ENCODE results near the gene PRTN3. TPM values are rescaled to one million over a fixed set of nuclear protein-coding genes. Genes with fewer than 3 reads are reported as not detected.

Gene PRTN3
- total and polyA plus RNA-seq, 2 of the 4 experiments (the other 2 are of a cell fraction), result not detected

DNA sequence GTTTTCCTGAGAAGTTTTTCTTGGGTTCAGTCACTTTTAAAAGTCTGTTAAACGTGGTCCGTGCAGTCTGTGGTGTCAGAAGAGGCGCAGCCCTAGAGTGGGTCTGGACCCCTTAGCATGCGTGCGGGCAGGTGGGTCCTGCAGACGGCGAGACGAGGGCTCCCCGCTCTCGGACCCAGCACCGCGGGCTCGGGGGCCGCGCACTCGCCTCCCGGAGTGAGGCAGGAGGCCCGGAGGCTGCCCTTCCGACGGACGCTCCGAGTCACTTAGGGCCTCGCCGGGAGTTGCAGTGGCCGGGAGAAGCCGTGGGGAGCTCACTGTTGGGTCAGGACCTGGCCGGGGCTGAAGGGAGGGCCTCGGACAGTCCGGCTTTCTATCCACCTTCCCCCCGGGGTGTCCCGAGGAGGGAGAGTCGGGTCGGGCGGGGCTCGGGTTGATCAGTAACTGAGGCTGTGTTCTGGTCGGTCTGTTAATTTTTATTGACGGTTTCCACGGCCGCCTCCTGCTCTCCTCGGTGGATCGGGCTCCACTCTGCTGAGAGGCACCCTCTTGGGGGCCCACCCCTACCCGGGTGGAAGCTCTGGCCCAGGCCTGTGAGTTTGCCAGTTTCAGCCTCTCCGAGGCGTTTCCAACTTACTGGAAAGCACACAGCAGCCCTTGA lies 42.3 kb upstream of the PRTN3 start:
- H3K9me3 ChIP-seq (ENCODE audit: control insufficient read depth, insufficient read depth, low read length), result no peaks in the 10 kb centered on the region
- WGBS, 2 experiments (ENCODE audit: extremely low coverage in 2 of 2, insufficient read length in 1 of 2), result 2% methylated on average over 8 of the region's 44 CpGs; no CpG with 5 or more reads in 1 of the 2 experiments
- H4K20me1 ChIP-seq (ENCODE audit: insufficient read depth, low read length), result peaks cover 57% of the 10 kb centered on the region
- peak overlapping the region; percentile 85 for H3K27ac ChIP-seq (ENCODE audit: insufficient read depth, low read length)
- H4K8ac ChIP-seq (ENCODE audit: low read depth in 2 of 2, low read length in 2 of 2), result no peak overlapping the region; a peak in 1 of 4 replicates
- H2AFZ ChIP-seq (replicated peaks; ENCODE audit: low read length, poor library complexity), result peak overlapping the region; percentile 2
- H3K56ac ChIP-seq (ENCODE audit: extremely low read depth, insufficient read depth, low read length), result peak overlapping the region; percentile 90
- H3K9ac ChIP-seq (ENCODE audit: low read depth, low read length), result peak overlapping the region; percentile 98
- H3K23ac ChIP-seq (ENCODE audit: low read depth, low read length), result peak overlapping the region; percentile 48
- ChIA-PET POLR2A (ENCODE audit: unreplicated experiment) (no interaction called here), CTCF (no interaction called here)
- peak overlapping the region; percentile 94 for H3K4me3 ChIP-seq (ENCODE audit: insufficient read depth, low read depth, low read length)
- no peak for TF ChIP-seq MAFK (IDR thresholded peaks at IDR 0.05; ENCODE audit: low read depth, low read length)
- TF ChIP-seq CHD1 (IDR thresholded peaks at IDR 0.05; ENCODE audit: low read depth, low read length), result peak; percentile 26; the same call in 1 of the 2 replicates
- TF ChIP-seq RAD21 (IDR thresholded peaks at IDR 0.05; ENCODE audit: low read length), result no peak
- H3K9me1 ChIP-seq (ENCODE audit: insufficient read depth, low read length), result peaks cover 11% of the 10 kb centered on the region; the same call in 1 of the 2 replicates
- no TSS peak for BruUV-seq (replicated peaks)
- intact Hi-C loops (cut with micrococcal nuclease), result loop anchor here (2.0 kb wide), 1 partner anchor 28 kb away; no protein-coding TSS in a partner anchor
- H3K79me1 ChIP-seq (ENCODE audit: low read depth in 1 of 2, low read length in 2 of 2), result peaks cover 0 to 8% of the 10 kb centered on the region in 2 experiments; a peak in 1 of 4 replicates
- H2BK20ac ChIP-seq (ENCODE audit: low read depth, low read length), result no peak overlapping the region
- ATAC-seq (ENCODE audit: low read depth), result no peak
- H3K36me3 ChIP-seq (ENCODE audit: control insufficient read depth, insufficient read depth, low read length), result peaks cover 31% of the 10 kb centered on the region
- peak overlapping the region; percentile 9 for H4K91ac ChIP-seq (ENCODE audit: insufficient read depth, low read depth, low read length)
- in situ Hi-C loops (cut with MboI; ENCODE audit: low sequenced_read_pairs), result no loop called here
- dilution Hi-C loops (cut with HindIII; ENCODE audit: low sequenced_read_pairs, unreplicated experiment), result no loop called here
- H4K5ac ChIP-seq (ENCODE audit: low read depth, low read length), result 0 out of 2 replicates have a peak overlapping the region, but pooled peaks have one; percentile 10
- no peak overlapping the region for H2BK120ac ChIP-seq (ENCODE audit: low read depth, low read length)
- H3K18ac ChIP-seq (ENCODE audit: low read depth, low read length), result no peak overlapping the region
- peaks cover 30% of the 10 kb centered on the region for H3K4me1 ChIP-seq (ENCODE audit: control insufficient read depth, insufficient read depth, low read length)
- H3K27me3 ChIP-seq (ENCODE audit: control insufficient read depth, insufficient read depth, low read length), result no peaks in the 10 kb centered on the region
- H2BK15ac ChIP-seq (ENCODE audit: low read depth, low read length), result no peak overlapping the region
- H3K4me2 ChIP-seq (ENCODE audit: low read depth, low read length), result peak overlapping the region; percentile 96
- H2AK5ac ChIP-seq (ENCODE audit: low read depth, low read length), result peak overlapping the region; percentile 86
- H2AK9ac ChIP-seq (replicated peaks; ENCODE audit: low read depth, low read length, poor library complexity), result peak overlapping the region; percentile 56
- H3K4ac ChIP-seq (ENCODE audit: low read depth, low read length), result peak overlapping the region; percentile 81
- DNase-seq, result no peak
- peak overlapping the region; percentile 84 for H3K14ac ChIP-seq (replicated peaks; ENCODE audit: low read depth, low read length)
- peak overlapping the region; percentile 48 for H2BK5ac ChIP-seq (ENCODE audit: low read depth, low read length, poor library complexity, severe bottlenecking)
